Subcutaneous adipose tissue (tissue), 4 donors: ENCODE measurements around the gene C5AR2. TPM values are rescaled to one million over a fixed set of nuclear protein-coding genes. Genes with fewer than 3 reads are reported as not detected.

Experiments
- total RNA-seq, 4 donors: library from RNA; depleted of rRNA; stranded (reverse); fragments of >200 nt; gene quantifications; one replicate each; pipeline ENCODE4 v1.1.0, GENCODE V29; 2016
- TF ChIP-seq, protein P1 (sequence below): fragments of 450-650 bp; IDR thresholded peaks from one replicate; pipeline ENCODE4 v1.5.1; 2016; ENCODE audit warnings: low read depth, mild to moderate bottlenecking, control low read depth, antibody characterized with exemption, moderate library complexity

Gene C5AR2
- total RNA-seq, 4 donors from 2014 or later, result 1.3 to 27.9 (median 8.4) TPM

- TF ChIP-seq, protein P1, sequence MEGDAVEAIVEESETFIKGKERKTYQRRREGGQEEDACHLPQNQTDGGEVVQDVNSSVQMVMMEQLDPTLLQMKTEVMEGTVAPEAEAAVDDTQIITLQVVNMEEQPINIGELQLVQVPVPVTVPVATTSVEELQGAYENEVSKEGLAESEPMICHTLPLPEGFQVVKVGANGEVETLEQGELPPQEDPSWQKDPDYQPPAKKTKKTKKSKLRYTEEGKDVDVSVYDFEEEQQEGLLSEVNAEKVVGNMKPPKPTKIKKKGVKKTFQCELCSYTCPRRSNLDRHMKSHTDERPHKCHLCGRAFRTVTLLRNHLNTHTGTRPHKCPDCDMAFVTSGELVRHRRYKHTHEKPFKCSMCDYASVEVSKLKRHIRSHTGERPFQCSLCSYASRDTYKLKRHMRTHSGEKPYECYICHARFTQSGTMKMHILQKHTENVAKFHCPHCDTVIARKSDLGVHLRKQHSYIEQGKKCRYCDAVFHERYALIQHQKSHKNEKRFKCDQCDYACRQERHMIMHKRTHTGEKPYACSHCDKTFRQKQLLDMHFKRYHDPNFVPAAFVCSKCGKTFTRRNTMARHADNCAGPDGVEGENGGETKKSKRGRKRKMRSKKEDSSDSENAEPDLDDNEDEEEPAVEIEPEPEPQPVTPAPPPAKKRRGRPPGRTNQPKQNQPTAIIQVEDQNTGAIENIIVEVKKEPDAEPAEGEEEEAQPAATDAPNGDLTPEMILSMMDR, result no peak
Measured at GRCh38 chr19:47324502-47324901, 7.5 kb upstream of the C5AR2 start.

DNA sequence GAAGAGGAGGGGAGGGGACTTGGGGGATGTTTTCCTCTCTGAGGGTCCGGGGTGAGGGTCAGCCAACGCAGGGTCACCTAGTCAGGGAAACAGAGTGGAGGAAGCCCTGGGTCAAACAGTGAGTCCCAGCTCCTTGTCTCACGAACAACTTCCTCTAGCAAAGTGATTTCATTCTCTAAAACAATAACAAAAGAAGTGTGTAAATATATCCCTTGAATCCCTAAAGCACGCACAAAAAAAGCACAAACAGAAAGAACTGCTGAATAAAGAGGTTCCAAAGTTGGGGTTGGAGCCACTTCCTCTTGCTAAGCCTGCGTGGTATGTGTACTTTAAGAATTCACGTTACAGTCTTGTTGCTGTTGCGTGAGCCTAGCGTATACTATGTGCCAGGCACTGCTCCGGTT lies 1.5 kb upstream of the C5AR2 start:
- TF ChIP-seq, protein P1, result no peak

DNA sequence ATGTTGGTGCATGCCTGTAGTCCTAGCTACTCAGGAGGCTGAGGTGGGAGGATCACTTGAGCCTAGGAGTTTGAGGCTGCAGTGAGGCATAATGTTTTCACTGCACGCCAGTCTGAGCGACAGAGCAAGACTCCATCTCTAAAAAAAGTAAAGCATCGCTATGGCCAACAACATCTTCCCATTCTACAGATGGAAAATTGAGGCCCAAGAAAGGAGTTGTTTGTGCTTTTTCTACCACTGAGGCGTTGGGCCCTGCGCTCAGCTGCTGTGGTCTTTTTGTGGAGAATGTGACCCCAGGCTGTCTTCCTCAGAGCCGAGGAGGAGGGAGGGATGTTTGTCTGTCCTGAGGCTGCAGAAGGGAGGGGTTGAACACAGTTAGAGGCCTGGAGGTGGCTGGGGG lies 485 bp upstream of the C5AR2 start:
- TF ChIP-seq, protein P1, result no peak

- TF ChIP-seq, protein P1, result no peak
Measured at GRCh38 chr19:47339196-47339880, 7.4 kb downstream of the C5AR2 start.

GRCh38 chr19:47340477-47341208 lies 8.7 kb downstream of the C5AR2 start:
- TF ChIP-seq, protein P1, result no peak

DNA sequence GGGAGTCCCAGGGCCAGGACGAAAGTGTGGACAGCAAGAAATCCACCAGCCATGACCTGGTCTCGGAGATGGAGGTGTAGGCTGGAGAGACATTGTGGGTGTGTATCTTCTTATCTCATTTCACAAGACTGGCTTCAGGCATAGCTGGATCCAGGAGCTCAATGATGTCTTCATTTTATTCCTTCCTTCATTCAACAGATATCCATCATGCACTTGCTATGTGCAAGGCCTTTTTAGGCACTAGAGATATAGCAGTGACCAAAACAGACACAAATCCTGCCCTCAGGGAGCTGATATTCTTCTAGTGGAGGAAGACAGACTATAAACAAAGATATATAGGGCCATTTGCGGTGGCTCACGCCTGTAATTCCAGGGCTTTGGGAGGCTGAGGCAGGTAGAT lies 9.8 kb downstream of the C5AR2 start:
- TF ChIP-seq, protein P1, result no peak

- TF ChIP-seq, protein P1, result no peak
Measured at GRCh38 chr19:47343194-47343802, 11.3 kb downstream of the C5AR2 start.
